Central memory CD4-positive, alpha-beta T cell (primary cell): ENCODE data around the gene NFILZ.
A peak's percentile ranks its signal among the peaks of the same experiment; 100 is the strongest.
"Not testable (repeated sequence)": the region's sequence is repeated elsewhere in the genome, so short reads cannot be mapped to it uniquely, and the experiment has no call there.

ENCODE experiments used
- DNase-seq: peaks from one replicate; pipeline ENCODE4 v3.0.0; 2022

NFILZ gene

DNA sequence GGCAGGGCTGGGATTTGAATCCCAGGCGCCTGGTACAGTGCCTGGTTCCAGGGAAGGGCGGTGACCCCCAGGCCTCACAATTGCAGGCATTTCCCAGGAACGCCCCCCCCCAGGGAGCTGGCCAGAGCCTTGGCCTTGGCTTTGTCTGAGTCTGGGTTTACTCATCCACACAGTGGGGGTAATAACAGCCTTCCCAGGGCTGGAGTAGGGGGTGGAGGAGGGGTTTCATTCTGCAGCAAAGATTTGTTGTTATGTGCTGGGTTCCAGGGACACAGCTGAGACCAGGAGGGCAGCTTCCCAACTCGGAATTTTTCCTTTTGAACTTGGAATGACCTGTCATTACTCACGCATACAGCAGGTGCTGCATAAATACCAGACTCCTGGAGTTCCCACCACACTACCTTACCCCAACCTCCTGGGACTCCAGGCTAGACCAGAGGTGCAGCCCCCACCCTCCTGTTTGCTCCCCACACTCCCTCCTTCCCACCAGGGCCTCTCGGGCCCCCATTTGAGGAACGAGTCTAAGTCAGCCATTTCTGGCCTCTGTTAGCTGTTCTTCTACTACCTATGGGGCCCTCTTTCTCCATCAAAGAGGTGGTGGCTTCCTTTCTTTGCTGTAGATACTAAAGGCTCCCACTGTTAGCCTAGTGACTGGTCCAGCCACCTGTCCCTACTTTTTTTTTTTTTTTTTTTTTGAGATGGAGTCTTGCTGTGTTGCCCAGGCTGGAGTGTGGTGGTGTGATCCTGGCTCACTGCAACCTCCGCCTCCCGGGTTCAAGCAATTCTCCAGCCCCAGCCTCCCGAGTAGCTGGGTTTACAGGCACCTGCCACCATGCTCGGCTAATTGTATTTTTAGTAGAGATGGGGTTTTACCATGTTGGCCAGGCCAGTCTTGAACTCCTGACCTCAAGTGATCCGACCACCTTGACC lies 18.3 kb upstream of the NFILZ start:
- DNase-seq: no peak

DNA sequence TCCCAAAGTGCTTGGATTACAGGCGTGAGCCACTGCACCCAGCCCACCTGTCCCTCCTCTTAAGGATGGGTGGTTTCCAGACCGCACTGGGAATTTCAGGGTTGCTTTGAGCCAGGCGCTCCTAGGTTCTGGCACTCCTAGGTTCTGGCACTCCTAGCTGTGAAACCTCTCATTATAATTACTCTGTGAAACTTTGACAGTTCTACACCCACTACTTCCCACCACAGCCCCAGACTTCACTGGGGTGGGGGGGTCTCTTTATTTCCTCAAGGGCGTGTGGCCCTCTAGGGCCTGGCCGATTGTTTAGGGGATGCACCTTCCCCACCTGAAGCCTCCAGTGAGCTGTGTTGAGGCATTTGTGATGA lies 17.6 kb upstream of the NFILZ start:
- DNase-seq: no peak

DNA sequence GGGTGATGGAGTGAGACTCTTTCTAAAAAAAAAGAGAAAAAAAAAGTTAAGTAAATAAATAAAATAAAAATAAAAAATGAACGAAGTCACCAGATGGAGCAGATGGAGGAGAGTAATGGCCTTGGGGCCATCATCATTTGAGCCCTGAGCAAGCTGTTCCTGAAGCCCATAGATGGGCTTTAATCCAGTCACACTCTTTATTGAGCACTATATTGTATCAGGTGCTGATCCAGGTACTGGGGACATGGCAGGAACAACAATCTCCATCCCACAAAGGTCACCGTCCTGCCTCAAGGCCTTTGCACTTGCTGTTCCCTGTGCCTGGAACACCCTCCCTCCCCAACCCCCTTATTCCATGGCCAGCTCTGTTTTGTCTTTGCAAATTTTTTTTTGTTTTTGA lies 16.0 kb upstream of the NFILZ start:
- DNase-seq: no peak

DNA sequence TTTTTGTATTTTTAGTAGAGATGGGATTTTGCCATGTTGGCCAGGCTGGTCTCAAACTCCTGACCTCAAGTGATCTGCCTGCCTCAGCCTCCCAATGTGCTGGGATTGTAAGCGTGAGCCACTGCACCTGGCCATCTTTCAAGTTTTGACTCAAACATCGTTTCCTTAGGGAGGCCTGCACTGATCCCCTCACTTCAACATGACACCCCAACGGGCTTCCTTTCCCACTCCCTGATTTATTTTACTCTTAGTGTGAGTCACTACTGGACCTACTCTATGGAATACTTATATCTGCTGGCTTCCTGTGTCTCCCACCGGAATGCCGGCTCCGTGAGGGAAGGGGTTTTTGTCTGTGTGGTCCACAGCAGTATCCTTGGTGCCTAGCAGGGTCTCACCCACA lies 15.4 kb upstream of the NFILZ start:
- no peak for DNase-seq

DNA sequence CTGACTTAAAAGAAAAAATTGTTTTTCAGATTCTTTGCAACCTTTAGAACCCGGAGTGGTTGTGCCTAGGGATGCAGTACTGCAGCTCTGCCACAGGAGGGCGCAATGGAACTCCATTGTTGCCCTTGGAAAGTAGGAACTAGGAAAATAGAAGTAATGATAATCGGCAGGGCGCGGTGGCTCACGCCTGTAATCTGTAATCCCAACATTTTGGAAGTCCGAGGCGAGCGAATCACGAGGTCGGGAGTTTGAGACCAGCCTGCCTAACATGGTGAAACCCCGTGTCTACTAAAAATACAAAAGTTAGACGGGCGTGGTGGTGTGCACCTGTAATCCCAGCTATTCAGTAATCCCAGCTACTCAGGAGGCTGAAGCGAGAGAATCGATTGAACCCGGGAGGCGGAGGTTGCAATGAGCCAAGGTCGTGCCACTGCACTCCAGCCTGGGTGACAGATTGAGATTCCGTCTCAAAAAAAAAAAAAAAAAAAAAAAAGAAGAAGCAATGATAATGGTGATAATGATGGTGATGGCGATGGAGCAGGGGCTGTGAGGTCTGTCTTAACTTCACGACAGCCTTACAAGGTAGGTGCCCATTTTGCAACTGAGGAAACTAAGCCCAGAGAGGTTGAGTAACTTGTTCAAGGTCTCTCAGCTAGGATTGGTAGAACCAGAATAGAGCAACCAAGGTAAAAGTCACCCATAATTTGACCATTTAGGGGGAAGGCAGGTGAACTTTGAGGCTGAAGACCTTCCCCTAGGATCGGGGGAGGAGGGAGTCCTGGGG lies 14.4 kb upstream of the NFILZ start:
- DNase-seq: peak; percentile 43

DNA sequence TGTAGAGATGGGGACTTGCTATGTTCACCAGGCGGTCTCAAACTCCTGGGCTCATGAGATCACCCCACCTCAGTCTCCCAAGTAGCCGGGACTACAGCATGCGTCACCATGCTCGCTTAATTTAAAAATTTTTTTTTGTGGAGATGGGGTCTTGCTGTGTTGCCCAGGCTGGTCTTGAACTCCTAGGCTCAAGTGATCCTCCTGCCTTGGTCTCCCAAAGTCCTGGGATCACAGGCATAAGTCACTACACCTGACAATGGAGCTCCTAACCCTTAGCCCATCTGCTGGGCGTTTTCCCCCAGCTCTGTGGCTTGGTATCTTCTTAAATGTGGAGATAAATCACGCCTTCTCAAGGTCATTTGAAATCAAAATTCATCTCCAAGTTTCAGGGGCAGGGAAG lies 13.6 kb upstream of the NFILZ start:
- no peak for DNase-seq

DNA sequence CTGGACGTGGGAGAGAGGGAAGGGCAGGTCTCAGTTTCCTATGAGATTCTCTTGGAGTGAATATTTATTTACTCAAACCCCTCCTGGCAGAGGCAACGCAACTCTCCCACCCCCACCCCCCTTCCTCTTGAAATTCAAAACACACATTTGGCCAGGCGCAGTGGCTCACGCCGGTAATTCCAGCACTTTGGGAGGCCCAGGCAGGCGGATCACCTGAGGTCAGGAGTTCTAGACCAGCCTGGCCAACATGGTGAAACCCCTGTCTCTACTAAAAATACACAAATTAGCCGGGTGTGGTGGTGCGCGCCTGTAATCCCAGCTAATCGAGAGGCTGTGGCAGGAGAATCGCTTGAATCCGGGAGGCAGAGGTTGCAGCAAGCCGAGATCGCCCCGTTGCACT lies 13.1 kb upstream of the NFILZ start:
- not testable (repeated sequence) for DNase-seq

DNA sequence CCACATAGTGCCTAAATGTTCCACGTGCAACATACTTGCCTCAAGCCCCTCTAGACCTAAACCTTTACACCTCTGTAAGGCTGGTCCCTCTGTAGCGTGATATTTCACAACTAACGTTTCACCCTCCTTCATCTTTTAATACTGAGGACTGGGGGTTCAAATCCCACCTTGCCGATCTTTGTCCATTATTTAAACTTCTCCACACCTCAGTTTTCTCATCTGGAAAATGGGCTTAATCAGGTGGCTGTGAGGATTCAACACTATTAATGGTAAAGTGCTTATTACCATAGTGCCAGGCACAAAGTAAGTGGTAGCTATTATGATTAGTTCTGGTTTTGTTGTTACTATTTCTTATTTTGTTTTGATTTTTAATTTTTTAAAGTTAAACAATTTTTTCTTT lies 12.4 kb upstream of the NFILZ start:
- DNase-seq: no peak

DNA sequence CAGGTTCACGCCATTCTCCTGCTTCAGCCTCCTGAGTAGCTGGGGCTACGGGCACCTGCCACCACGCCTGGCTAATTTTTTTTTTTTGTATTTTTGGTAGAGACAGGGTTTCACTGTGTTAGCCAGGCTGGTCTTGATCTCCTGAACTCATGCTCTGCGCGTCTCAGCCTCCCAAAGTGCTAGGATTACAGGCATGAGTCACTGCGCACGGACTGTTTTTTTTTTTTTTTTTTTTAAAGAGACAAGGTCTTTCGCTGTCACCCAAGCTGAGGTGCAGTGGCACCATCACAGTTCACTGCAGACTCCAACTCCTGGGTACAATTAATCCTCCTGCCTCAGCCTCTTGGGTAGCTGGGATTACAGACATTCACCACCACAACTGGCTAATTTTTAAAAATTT lies 11.7 kb upstream of the NFILZ start:
- DNase-seq: no peak

DNA sequence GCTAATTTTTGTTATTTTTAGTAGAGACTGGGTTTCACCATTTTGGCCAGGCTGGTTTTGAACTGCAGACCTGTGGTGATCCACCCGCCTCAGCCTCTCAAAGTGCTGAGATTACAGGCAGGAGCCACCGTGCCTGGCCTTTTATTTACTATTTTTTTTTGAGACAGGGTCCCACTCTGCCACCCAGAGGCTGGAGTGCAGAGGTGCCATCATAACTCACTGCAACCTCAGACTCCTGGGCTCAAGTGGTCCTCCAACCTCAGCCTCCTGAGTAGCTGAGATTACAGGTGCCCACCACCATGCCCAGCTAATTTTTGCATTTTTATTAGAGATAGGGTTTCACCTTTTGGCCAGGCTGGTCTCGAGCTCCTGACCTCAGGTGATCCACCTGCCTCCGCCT lies 7.5 kb upstream of the NFILZ start:
- not testable (repeated sequence) for DNase-seq

DNA sequence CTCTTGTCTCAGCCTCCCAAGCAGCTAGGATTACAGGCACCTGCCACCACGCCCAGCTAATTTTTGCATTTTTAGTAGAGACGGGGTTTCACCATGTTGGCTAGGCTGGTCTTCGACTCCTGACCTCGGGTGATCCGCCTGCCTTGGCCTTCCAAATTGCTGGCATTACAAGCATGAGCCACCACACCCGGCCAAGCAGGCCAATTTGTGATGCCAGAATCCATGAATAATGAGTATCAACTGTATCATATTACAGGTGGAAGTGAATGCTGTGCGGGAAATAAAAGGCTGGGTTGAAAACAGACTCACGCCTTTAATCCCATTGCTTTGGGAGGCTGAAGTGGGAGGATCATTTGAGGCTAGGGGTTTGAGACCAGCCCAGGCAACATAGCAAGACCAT lies 3.6 kb upstream of the NFILZ start:
- no peak for DNase-seq

DNA sequence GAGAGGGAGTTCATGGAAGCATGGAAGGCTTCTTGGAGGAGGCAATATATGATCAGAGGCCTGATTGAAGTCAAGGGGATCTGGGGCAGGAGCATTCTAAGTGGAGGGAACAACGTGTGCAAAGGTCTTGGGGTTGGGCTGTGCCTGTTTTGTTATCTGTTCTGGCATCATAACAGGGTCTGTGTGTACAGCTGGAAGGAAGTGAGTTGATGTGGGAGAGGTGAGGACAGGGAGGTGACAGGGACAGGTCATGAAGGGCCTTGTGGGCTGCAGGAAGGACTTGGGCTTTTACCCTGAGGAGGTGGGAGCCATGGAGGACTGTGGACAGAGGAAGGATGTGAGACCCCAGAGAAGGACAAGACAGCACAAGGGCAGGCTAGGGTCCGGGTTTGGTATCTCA lies 1.2 kb upstream of the NFILZ start:
- DNase-seq: no peak

DNA sequence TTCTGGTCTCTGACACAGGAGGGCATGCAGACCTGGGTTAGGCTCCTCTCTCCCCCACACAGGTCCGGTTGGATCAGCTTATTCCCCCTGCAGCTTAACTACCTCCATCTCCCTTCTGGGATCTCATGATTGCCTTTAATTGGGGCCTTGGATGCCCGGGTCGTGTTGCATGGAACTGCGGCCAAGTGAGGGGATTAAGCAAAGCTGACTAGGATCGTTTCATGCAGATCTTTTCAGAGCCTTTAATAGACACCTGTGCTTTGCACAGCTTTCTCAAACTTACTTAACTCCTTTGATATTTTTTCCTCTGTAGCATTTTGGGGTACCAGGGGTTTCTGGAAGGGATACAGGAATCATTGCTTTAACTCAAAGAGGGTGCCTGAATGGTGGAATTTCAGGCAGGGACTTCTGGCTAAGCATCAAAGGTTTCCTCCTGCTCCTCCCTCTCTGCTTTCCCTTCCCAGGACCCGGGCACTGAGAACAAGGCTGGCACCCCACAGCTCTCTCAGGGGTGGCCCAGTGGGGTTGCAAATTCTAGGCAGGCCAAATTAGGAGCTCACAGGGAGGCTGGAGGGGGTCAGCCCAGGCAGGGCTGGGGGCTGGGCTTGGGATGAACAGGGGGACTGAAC lies 477 bp downstream of the NFILZ start:
- DNase-seq: no peak

DNA sequence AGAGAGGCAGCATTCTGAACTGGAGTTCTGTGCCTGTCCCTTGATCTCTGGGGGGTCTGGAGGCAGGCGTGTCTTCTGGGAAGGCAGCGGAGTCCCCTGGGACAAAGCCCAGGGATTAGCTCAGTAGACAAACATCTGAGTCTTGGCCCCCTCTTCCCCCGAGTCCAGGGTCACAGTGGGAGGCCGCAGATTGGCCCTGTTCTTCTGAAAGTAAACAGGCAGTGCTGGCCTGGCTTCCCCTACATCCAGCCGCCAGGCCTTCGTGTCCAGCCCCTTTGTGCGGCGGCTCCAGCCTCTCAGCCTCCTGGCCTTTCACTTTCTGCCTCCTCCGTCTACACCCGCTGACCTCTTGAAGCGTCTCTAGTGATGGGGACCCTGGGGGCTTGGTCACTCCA lies 989 bp downstream of the NFILZ start:
- DNase-seq: no peak

DNA sequence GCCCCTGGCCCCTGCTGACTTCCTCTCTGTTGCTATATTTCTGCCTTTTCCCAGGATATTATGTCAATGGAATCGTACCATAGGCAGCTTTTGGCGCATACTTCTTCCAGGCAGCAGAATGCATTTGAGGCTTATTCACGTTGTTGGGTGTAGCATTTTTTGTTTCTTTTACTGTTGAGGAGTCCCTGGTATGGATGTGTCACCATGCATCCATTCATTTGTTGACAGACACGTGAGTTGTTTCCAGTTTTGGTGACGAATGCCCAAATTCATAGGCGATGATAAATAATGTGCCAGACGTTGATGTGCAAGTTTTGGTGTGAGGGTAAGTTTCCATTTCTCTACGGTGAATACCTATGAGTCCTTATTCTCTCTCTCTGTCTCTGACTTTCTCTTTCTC lies 5.0 kb downstream of the NFILZ start:
- no peak for DNase-seq

DNA sequence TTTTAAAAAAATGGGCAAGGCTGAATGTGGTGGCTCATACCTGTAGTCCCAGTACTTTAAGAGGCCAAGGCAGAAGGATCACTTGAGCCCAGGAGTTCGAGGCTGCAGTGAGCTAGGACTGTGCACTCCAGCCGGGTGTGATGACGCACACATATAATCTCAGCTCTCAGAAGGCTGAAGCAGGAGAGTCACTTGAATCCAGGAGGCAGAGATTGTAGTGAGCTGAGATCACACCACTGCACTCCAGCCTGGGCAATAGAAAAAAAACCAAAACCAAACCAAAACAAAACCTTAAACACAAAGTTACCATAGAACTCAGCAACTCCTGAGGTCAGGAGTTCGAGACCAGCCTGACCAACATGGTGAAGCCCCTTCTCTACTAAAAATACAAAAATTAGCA lies 6.6 kb downstream of the NFILZ start:
- not testable (repeated sequence) for DNase-seq

DNA sequence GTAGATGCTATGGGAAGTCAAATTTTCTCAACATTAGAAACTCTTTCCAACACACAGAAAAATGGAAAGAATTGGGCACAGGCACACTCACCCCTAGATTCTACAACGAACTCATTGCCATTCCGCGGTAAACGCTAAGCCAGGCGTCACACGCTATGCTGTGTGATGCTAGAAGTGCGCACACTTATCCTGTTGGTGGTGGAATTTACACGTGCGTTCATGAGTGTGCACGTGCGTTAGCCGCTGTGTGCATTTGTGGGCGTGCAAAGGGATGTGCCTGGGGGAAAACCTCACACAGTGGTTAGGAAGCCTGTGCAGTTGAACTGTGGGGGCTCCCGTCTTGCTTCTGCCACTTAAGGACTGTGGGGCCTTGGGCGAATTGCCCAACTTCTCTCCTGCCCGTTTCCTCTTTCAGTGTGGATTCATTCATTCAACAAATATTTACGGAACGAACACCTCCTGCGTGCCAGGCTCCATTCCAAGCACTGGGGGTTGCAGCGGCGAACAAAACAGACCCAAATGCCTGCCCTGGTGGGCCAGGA lies 7.7 kb downstream of the NFILZ start:
- DNase-seq: no peak

DNA sequence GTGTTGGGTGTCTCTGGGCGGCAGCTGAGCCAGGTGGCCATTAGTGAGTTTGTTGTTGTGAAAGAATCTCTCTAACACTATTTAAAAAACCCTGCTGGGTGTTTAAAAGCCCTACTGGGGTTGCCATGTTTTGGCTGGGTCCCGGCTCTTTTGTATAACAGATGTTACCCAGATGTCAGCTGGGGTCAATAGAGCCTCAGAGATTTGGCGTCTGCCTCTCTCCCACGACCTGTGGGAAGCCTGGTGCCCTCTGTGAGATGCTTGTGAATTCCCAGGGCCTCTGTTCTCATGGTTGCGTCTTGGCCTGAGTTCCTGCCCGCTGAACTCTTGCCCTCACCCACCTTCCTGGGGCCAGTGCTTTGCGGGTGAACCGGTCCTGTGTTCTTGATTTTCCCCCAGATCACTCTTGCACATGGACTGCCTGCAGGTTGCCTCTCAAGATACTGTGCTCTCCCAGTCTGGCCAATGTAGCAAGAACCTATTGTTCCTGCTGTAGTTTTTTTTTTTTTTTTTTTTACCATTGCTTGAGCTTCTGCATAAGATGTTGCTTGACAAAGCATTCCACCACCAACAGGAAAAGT lies 9.5 kb downstream of the NFILZ start:
- no peak for DNase-seq

DNA sequence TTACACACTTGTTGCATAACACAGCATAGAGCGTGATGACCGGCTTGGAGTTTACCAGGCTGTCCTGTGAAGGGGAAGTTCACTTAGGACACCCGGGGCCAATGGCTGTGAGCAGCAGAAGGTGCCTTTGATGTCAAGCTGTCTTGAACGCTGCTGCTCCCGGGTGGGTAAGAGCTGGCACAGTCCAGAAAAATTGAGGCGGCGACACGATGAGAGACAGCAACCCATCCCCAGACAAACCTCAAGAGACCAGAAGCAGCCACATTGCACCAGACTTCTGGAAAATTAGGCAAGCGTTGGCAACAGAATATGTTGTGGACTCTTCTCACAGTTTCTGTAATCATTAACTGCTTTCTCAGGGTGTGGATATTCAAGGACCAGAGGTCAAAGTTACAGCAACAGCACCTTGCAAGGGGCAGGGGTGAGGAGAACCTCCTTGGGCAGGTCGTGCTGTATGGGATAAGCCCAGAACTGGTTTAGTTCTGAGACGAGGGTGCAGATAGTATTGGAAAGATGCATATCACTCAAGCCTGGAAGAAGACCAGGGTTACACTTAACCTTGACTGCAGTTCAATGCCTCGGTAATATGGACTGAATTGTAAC lies 10.1 kb downstream of the NFILZ start:
- DNase-seq: no peak

DNA sequence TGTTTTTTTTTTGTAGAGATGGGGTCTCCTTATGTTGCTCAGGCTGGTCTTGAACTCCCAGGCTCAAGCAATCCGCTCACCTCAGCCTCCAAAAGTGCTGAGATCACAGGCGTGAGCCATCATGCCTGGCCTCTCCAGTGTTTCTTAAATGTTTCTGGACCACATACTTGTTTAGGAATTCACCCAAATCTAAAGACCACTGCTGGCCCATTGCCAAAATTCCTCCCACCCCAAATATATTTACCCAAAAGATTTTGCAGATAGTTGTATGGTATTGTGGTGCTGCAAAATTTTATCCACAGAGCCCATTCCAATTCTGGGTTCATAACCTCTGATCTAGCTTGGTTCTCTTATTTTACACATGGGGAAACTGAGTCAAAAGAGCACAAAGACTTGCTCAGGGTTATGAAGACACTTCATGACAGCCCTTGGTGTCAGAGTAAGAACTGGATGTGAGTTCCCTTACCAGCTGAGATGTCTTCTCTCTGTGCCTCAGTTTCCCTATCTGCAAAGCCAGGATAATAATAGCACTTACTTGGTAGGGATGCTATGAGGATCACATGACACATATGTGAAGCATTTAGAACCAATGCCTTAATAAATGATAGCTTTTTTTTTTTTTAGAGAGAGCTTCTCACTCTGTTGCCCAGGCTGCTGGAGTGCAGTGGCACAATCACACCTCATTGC lies 10.9 kb downstream of the NFILZ start:
- no peak for DNase-seq

DNA sequence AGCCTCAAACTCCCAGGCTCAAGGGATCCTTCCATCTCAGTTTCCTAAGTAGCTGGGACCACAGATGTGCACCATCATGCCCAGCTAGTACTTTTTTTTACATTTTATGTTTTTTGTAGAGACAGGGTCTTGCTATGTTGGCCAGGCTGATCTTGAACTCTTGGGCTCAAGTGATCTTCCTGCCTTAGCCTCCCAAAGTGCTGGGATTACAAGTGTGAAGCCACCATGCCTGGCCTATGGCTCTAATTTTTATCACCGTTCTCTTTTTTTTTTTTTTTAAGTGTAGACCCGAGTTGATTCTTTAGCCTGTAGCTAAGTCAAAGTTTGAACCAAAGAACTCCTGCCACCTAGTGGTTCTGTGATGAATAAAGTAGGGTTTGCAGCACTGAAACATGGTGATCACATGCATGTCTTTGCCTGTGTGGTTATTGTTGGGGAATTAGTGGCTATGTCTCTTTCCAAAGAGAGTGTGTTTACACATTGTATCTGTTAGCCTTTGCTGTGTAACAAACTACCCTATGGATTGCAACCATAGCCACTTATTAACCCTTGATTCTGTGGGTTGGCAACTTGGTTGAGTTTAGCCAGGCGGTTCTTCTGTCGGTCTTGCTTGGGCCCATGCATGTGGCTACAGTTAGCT lies 11.6 kb downstream of the NFILZ start:
- DNase-seq: peak; percentile 38

DNA sequence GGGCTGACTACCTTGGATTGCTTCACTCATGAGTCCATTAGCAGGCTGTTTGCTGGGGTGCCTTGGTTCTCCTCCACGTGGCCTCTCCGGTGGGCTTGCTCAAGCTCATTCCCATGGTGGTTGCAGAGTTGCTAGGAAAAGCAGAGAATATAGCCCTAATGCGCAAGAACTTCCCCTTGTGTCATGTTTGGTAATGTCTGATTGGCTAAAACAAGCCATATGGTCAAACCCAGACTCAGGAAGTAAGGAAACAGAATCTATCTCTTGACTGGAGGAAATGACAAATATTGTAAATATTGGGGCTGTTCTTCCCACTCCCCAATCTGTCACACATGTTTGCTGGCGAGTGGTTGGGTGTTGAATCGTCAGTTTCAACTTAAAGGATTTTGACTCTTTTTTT lies 12.1 kb downstream of the NFILZ start:
- DNase-seq: no peak
